ENCODE results near the gene SEL1L.
A peak's percentile ranks its signal among the peaks of the same experiment; 100 is the strongest.
"Not testable (repeated sequence)": the region's sequence is repeated elsewhere in the genome, so short reads cannot be mapped to it uniquely, and the experiment has no call there.

The SEL1L gene

DNA sequence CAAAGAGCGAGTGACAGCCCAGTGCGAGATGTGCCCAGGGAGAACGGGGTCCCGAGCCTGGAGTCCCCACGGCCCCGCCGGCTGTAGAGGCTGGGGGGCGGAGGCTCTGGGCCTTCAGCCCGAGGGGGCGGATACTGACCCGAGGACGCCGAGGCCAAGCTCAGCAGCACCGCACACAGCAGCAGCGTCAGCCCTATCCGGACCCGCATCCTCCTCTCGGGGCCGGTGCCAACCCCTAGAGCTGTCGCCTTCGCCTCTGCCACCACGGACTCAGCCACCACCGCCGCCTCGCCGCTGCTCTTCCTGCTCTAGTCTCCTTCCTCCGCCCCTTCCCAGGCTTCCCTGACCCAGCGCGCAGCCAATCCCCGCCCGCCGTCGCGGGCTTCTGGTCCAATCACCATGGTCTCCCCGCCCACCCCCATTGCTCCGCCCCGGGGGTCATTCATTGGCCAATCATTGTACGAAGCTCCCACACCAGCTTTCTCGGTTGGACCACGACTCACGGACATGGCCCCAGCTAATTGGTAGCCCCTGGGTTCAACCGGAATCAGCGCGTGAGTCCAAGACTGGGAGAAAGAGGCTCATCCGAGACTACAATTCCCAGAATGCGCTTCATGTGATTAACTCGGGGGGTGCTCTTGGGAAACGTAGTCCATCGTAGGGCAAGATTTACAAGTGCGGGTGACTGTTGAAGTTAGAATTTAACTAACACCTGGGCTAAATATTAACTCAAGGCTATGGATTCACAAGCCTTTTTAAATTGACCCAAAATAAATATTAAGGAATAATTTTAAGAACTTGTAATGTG lies at the start of gene SEL1L:
Gene SEL1L, minus strand, starts transcription at position 318 of the 808 bp plus-strand sequence. Its CDS starts 109 bp downstream, at position 209.
- peak; percentile 96 for DNase-seq (ENCODE audit: low read depth)

DNA sequence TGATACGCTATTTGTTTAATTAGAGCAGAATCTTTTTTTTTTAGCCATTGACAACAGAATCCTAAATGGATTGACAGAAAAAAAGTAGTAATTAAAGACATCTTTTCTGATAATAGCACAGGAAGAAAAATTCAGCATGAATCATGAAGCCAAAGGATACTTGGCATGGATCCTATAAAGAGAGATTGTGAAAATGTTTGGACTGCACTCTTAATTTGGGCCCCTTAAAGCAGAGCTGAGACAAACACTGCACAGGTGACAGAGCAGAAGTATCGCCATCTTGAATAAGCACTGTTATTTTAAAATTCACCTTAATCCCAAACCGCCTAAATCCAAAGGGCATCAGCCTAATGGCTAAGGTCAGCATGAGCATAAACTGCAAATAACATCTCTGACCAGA lies 48.8 kb upstream of the SEL1L start:
- no peak for DNase-seq (ENCODE audit: low read depth)

- no peak for DNase-seq (ENCODE audit: low read depth)
Measured at GRCh38 chr14:81579115-81579514, 45.5 kb upstream of the SEL1L start.

- no peak for DNase-seq (ENCODE audit: low read depth)
Measured at GRCh38 chr14:81571437-81571836, 37.8 kb upstream of the SEL1L start.

DNA sequence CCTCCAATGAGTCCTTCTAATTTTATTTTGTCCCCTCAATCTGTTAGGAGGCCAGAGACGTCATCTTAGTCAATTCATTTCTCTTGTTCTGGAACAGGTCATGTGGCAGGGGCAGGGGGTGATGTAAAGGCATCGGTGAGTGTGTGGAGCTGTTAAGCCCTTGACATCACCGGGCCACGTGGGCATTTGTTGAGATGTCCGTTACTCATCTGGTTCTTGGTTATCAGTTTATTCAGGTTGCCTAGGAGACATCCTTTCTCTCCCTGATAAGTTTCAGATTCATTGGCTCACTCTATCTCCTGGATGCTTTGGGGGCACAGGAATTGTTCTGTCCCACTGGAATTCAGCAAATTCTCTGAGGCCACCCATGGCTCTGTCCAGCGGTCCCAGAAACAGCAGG lies 33.6 kb upstream of the SEL1L start:
- DNase-seq (ENCODE audit: low read depth), result no peak

DNA sequence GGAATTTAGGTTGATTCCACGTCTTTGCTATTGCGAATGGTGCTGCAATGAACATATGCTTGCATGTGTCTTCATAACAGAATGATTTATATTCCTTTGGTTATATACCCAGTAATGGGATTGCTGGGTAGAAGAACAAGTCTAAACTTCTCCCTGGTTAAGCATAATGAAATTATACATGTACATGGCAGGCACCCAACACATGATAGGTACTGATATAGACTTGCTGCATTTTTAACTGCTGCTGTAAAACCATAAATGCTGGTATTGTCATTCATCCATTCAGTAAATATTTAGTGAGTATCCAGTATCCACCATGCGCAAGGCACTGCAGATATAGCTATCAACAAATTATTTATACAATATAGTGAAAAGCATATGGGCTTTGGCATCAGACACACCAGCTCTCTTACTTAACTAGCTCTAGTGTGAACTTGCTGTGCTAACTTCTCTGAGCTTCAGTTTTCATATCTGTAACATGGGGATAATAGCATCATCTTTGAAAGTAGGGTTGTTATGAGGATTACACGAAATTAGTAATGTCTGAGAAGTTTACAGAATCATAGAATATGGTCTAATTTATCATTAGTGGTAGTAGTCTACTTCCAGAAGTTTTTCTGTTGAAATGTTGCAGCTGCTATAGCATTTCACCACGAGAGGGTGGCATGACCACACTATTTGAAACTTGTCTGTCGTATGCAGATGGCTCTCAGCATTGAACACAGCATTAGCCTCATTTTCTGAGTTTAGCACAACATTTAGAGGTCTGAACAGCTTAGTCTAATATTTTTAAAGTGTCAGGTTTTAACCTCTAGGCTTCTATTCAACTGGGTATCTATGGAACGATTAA lies 32.0 kb upstream of the SEL1L start:
- DNase-seq (ENCODE audit: low read depth), result no peak

- DNase-seq (ENCODE audit: low read depth), result no peak
Measured at GRCh38 chr14:81562818-81563217, 29.2 kb upstream of the SEL1L start.

- DNase-seq (ENCODE audit: low read depth), result no peak
Measured at GRCh38 chr14:81561084-81561775, 27.6 kb upstream of the SEL1L start.

DNA sequence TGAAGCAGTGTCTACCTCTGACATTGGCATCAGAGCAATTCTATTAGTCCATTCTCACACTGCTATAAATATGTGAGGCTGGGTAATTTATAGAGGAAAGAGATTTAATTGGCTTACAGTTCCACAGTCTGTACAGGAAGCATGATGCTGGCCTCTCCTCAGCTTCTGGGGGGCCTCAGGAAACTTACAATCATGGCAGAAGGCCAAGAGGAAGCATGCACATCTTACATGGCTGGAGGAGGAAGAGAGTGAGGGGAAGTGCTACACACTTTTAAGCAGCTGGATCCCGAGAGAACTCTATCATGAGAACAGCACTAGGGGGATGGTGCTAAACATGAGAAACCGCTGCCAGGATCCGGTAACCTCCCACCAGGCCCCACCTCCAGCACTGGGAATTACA lies 25.7 kb upstream of the SEL1L start:
- DNase-seq (ENCODE audit: low read depth), result no peak

DNA sequence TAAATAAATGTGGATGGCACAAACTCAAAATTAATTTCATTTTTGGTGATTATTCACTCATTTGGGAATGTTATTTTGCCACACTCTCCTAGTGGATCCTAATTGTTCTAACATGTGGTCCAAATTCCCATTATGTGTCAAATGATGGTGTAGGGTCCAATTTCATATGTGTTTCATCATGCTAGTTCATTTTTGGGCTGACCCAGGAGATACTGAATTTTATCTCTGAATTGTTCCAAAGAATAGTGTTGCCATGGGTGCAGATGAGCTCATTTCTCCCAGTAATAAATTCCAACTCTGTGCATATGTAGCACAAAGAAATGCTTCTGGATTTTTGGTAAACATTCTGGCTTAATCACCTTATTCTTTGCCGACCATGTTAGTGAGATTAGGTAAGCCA lies 23.5 kb upstream of the SEL1L start:
- no peak for DNase-seq (ENCODE audit: low read depth)

- DNase-seq (ENCODE audit: low read depth), result no peak
Measured at GRCh38 chr14:81555684-81556083, 22.0 kb upstream of the SEL1L start.

DNA sequence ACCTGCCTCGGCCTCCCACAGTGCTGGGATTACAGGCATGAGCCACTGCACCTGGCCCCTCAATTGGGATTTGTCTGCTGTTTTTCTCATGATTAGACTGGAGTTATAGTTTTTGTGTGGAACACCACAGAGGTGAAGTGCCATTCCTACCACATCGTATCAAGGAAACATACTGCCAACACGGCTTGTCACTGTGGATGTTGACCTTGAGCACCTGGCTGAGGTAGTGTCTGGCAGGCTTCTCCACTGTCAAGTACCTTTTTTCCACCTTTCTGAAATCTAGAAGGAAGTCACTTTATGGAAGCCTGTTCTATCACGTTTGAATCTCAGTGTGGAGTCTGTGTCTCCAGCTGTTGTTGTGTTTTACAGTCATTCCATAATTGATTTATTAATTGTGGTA lies 21.4 kb upstream of the SEL1L start:
- no peak for DNase-seq (ENCODE audit: low read depth)

- DNase-seq (ENCODE audit: low read depth), result no peak
Measured at GRCh38 chr14:81551471-81551870, 17.8 kb upstream of the SEL1L start.

DNA sequence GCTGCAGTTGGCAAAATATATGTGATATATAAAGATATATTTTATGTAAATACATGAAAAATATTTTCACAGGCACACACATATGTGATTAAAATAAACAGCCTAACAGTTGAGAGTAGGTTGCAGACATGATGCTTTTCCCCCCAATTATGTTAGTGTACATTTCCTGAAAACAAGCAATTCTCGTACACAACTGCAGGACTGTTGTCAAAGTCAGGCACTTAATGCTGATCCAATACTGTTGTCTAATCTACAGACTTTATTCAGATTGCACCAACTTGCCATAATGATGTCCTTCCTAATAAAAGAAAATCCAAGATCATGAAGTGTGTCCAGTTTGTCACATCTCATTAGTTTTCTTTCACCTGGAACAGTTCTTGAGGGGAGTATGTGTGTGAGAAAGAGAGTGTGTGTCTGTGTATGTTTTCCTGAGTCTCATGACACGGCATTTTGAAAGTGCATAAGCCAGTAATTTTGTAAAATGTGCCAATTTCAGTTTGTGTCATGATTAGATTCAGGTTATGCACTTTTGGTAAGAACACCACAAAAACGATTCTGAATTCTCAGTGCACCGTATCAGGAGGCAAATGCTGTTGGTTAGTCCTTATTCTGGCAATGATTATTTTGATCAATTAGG lies 16.5 kb upstream of the SEL1L start:
- no peak for DNase-seq (ENCODE audit: low read depth)

DNA sequence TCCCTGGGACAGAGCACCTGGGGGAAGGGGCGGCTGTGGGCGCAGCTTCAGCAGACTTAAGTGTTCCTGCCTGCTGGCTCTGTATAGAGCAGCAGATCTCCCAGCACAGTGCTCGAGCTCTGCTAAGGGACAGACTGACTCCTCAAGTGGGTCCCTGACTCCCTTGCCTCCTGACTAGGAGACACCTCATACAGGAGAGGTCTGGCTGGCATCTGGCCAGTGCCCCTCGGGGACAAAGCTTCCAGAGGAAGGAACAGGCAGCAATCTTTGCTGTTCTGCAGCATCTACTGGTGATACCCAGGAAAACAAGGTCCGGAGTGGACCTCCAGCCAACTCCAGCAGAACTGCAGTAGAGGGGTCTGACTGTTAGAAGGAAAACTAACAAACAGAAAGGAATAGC lies 7.6 kb upstream of the SEL1L start:
- not testable (repeated sequence) for DNase-seq (ENCODE audit: low read depth)

DNA sequence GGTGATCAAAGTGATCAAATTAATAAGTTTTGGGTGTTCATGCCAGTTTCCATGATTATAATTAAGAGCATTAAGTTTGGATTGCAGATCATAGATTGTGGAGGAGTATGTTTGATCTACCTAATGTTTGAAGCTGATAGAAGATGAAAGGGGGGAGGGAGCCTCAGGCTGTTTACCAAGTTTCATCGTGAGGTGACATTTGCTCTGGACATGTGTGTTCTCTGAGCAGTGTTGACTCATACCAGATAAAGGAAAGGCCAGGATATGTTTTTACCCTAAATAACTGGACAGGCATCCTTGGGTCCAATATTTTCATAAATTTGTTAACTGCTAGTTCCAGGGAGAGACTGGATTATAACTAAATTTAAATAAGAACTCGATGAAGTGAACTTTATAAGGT lies 3.5 kb upstream of the SEL1L start:
- no peak for DNase-seq (ENCODE audit: low read depth)

DNA sequence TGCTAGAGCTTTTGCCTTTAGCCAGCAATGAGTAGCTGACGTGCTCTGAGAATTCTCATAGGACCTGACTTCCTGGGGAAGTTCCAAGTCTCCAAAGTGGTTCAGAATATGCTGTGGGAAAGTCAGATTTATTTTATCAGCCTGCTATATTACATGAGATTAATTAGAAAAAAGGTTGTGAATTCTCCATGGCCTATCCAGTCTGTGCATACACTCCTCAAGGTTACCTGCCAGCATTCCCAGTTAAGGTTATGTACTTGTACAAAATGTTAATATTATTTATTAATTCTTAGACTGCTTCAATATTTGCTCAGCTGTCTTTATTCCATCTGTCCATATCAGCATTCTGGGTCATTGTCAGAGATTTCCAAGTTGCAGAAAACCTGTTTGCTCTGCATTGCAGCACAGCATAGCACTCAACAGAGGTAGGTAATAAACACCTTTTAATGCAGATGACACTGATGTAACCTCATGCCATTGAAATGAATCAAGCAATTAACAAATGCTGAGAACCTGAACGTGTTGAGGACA lies 2.7 kb upstream of the SEL1L start:
- DNase-seq (ENCODE audit: low read depth), result no peak

GRCh38 chr14:81535396-81536164 lies 1.9 kb upstream of the SEL1L start:
- DNase-seq (ENCODE audit: low read depth), result no peak

DNA sequence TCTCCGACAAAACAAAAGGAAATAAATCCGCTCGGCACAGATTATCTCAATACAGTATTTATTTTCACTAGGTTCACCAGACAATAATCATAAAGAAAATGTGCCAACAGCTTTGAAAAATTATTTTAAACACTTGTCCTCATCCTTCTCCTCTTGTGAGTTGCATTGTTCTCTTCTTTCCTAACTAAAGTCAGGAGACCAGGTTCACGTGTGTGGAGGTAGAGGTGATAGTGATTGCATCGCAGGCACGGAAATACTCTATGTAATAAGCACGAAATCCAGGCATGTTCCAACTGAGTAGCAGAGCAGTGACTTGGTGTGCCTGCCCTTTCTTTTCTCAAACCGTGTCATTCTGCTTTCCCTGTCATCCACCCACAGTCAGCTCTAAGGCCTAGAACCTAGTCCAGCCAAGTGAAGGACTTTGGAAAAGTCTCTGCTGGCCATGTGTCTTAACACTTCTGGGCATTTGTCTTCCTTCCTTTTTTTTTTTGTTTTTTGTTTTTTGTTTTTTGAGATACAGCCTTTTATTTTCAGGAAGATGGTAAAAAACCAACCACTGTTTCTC lies 939 bp upstream of the SEL1L start:
- DNase-seq (ENCODE audit: low read depth), result no peak

DNA sequence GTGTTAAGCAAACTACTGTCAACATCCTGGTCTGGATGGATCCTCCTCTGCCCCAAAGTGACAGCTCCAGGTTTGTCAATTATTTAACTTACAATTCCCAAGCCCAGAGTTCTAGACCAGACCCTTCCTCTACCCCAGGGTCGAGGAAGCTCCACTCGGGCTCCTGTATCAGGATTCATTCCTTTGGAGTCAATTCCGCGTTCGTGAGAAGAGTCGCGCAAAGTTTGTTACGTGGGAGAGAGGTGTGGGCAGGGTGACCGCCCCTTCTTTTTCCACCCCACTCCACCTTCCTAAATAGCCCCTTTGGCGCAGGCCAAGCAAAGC lies 479 bp downstream of the SEL1L start:
- DNase-seq (ENCODE audit: low read depth), result no peak

DNA sequence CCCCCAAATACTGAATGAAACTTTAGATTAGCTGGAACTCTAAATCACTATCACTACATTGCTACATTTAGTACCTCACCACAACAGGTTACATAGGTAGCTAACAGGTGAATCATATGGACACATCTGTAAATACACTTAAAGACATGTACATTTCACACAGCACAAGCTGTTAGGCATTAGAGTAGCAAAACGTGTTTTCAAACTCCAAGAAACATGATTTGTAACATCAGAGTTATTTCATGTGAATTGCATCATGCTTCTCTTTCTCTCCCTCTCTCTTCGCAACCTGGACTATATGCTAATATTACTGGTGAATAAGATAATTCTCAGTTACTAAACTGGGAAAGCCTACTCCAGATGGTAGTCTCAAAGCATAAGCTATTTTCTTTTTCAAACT lies 4.3 kb downstream of the SEL1L start:
- no peak for DNase-seq (ENCODE audit: low read depth)
